Measurements from ENCODE around the gene EGF.
"Not testable (repeated sequence)": the region's sequence is repeated elsewhere in the genome, so short reads cannot be mapped to it uniquely, and the experiment has no call there.

The EGF gene

GRCh38 chr4:109914322-109914721, 1.6 kb downstream of the EGF start:
- DNase-seq (ENCODE audit: low spot score), result no peak

- no peak for DNase-seq (ENCODE audit: low spot score)
These were observed 2.8 kb downstream of the EGF start for GRCh38 chr4:109915385-109916026.

GRCh38 chr4:109916027-109916409, 3.3 kb downstream of the EGF start:
- no peak for DNase-seq (ENCODE audit: low spot score)

GRCh38 chr4:109921384-109921808, 8.7 kb downstream of the EGF start:
- no peak for DNase-seq (ENCODE audit: low spot score)

- no peak for DNase-seq (ENCODE audit: low spot score)
These were observed 12.7 kb downstream of the EGF start for GRCh38 chr4:109925396-109925795.

GRCh38 chr4:109928327-109929045, 15.8 kb downstream of the EGF start:
- DNase-seq (ENCODE audit: low spot score), result no peak

- no peak for DNase-seq (ENCODE audit: low spot score)
These were observed 17.8 kb downstream of the EGF start for GRCh38 chr4:109930464-109930863.

GRCh38 chr4:109930872-109931271, 18.2 kb downstream of the EGF start:
- DNase-seq (ENCODE audit: low spot score), result no peak

GRCh38 chr4:109931318-109931717, 18.6 kb downstream of the EGF start:
- no peak for DNase-seq (ENCODE audit: low spot score)

GRCh38 chr4:109937352-109937751, 24.7 kb downstream of the EGF start:
- not testable (repeated sequence) for DNase-seq (ENCODE audit: low spot score)

- DNase-seq (ENCODE audit: low spot score), result no peak
These were observed 26.5 kb downstream of the EGF start for GRCh38 chr4:109939190-109939589.

GRCh38 chr4:109942292-109942926, 29.7 kb downstream of the EGF start:
- DNase-seq (ENCODE audit: low spot score), result no peak

GRCh38 chr4:109943745-109944144, 31.1 kb downstream of the EGF start:
- DNase-seq (ENCODE audit: low spot score), result no peak

- DNase-seq (ENCODE audit: low spot score), result no peak
These were observed 31.9 kb downstream of the EGF start for GRCh38 chr4:109944591-109944990.

- DNase-seq (ENCODE audit: low spot score), result no peak
These were observed 32.4 kb downstream of the EGF start for GRCh38 chr4:109945056-109945455.

- no peak for DNase-seq (ENCODE audit: low spot score)
These were observed 33.4 kb downstream of the EGF start for GRCh38 chr4:109946120-109946519.

- no peak for DNase-seq (ENCODE audit: low spot score)
These were observed 34.8 kb downstream of the EGF start for GRCh38 chr4:109947457-109947856.

GRCh38 chr4:109947918-109948317, 35.2 kb downstream of the EGF start:
- no peak for DNase-seq (ENCODE audit: low spot score)

- not testable (repeated sequence) for DNase-seq (ENCODE audit: low spot score)
These were observed 36.5 kb downstream of the EGF start for GRCh38 chr4:109949099-109949718.

- no peak for DNase-seq (ENCODE audit: low spot score)
These were observed 39.9 kb downstream of the EGF start for GRCh38 chr4:109952612-109953011.

GRCh38 chr4:109953556-109953955, 40.9 kb downstream of the EGF start:
- no peak for DNase-seq (ENCODE audit: low spot score)

- DNase-seq (ENCODE audit: low spot score), result no peak
These were observed 42.5 kb downstream of the EGF start for GRCh38 chr4:109955146-109955545.

- DNase-seq (ENCODE audit: low spot score), result no peak
These were observed 44.5 kb downstream of the EGF start for GRCh38 chr4:109957227-109957626.

Data from germinal center (tissue), 1 donor.